ENCODE results near the gene RHBDD2.

Gene RHBDD2

GRCh38 chr7:75920431-75921161, 41.8 kb downstream of the RHBDD2 start:
- DNase-seq: no peak

GRCh38 chr7:75921479-75921878, 42.6 kb downstream of the RHBDD2 start:
- DNase-seq: no peak

GRCh38 chr7:75922966-75923603, 44.3 kb downstream of the RHBDD2 start:
- DNase-seq: no peak

- DNase-seq: no peak
Measured at GRCh38 chr7:75924256-75924655, 45.4 kb downstream of the RHBDD2 start.

GRCh38 chr7:75924889-75925288, 46.1 kb downstream of the RHBDD2 start:
- no peak for DNase-seq

GRCh38 chr7:75925717-75926435, 47.0 kb downstream of the RHBDD2 start:
- no peak for DNase-seq

- no peak for DNase-seq
Measured at GRCh38 chr7:75928568-75928914, 49.7 kb downstream of the RHBDD2 start.

GRCh38 chr7:75931680-75932079, 52.8 kb downstream of the RHBDD2 start:
- DNase-seq: no peak

- no peak for DNase-seq
Measured at GRCh38 chr7:75937958-75938786, 59.3 kb downstream of the RHBDD2 start.

All from hematopoietic multipotent progenitor cell treated with erythropoietin and hydrocortisone succinate and interleukin-3 and kit ligand, for 8 days (in vitro differentiated cells).